GM19099 (cell line): Measurements from ENCODE around the gene CTPS1.

Experiments
- POLR2A ChIP-seq: IDR thresholded peaks from 3 replicates; pipeline ENCODE4 v1.6.1; 2011; ENCODE audit warnings: low read depth; ENCODE audit not compliant: insufficient read length; ENCODE audit errors: extremely low read depth

CTPS1 gene

GRCh38 chr1:40983286-40983685, 3.8 kb downstream of the CTPS1 start:
- no peak for TF ChIP-seq POLR2A

- TF ChIP-seq POLR2A: no peak
These were observed 4.6 kb downstream of the CTPS1 start for GRCh38 chr1:40984066-40984465.

GRCh38 chr1:40984531-40984930, 5.0 kb downstream of the CTPS1 start:
- no peak for TF ChIP-seq POLR2A

DNA sequence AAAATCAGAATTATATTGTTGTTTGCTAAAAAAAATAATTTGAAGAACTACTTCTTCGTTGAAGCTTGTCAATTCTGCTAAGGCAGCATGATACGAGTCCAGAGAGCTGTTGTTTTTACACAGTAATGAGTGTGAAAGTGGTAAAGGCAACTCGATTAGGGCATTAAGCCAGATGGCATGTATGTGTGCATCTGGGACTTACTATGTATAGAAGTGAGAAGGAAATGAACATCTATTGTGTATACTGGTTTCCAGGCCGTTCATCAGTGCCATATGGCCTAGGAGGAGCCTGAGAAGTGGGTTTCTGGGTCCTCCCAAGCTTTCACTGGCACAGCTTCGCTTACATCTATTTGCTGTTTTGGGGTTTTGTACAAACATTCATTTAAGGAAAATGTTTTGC, 5.7 kb downstream of the CTPS1 start:
- TF ChIP-seq POLR2A: no peak

DNA sequence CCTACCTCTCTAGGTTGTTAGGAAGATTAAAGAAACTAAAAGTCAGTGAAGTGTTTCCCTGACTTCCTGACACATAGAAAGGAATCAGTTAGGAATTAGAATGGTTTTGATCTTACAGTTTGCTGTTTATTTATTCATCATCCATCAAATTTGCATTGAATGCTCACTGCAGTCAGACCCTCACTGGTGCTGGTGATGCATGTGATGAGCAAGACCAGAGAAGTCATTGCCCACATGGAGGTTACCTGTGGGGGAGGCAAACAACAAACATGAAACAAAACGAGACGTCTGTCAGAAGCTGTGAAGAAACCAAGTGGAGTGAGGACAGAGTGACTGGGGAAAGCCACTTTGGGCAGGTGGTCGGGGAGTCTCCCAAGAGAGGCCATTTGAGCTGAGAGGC, 6.4 kb downstream of the CTPS1 start:
- TF ChIP-seq POLR2A: no peak

DNA sequence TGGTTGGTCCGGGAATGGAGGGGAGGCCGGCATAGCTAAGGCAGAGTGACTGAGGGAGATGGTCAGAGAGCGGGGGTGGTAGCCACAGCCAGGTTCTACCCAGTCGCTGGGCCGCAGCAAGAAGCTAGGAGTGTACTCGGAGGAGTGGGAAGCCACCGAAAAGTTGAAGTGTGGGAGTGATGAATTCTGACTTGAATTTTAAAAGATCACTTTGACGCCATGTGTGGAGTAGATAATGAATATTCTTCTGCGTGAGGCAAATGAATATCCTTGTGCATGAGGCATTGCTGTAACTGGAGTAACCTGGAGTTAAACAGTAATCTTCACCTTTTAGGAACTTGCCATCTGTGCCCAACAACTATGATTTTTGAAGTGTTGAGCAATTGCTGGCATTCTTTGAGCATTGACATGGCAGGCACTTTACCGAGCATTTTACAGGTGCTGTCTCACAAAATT, 6.9 kb downstream of the CTPS1 start:
- no peak for TF ChIP-seq POLR2A

- no peak for TF ChIP-seq POLR2A
These were observed 7.5 kb downstream of the CTPS1 start for GRCh38 chr1:40986956-40987355.

GRCh38 chr1:40987439-40988276, 8.2 kb downstream of the CTPS1 start:
- TF ChIP-seq POLR2A: no peak

- TF ChIP-seq POLR2A: no peak
These were observed 8.8 kb downstream of the CTPS1 start for GRCh38 chr1:40988280-40988679.

DNA sequence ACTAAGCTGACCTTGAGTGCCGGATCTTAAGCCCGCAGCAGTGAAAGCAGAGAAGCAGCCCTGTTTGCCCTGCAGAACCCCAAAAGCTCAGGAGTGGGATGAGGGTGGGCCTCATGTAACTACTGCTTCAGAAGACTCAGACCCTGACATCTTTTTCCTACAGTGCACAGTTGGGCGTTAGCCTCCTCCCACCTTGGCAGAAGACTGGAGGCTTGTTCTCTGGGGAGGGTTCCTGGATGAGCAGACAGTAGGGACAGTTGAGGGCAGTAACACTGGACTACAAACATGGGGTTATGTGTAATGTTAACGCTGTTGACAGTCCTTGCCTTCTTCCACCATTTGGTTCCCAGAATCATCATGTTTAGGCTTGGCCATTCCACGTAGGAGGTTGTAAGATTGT, 9.6 kb downstream of the CTPS1 start:
- no peak for TF ChIP-seq POLR2A

GRCh38 chr1:40997096-40997495, 17.6 kb downstream of the CTPS1 start:
- no peak for TF ChIP-seq POLR2A

- TF ChIP-seq POLR2A: no peak
These were observed 19.2 kb downstream of the CTPS1 start for GRCh38 chr1:40998668-40999067.

- no peak for TF ChIP-seq POLR2A
These were observed 23.7 kb downstream of the CTPS1 start for GRCh38 chr1:41003127-41003639.

DNA sequence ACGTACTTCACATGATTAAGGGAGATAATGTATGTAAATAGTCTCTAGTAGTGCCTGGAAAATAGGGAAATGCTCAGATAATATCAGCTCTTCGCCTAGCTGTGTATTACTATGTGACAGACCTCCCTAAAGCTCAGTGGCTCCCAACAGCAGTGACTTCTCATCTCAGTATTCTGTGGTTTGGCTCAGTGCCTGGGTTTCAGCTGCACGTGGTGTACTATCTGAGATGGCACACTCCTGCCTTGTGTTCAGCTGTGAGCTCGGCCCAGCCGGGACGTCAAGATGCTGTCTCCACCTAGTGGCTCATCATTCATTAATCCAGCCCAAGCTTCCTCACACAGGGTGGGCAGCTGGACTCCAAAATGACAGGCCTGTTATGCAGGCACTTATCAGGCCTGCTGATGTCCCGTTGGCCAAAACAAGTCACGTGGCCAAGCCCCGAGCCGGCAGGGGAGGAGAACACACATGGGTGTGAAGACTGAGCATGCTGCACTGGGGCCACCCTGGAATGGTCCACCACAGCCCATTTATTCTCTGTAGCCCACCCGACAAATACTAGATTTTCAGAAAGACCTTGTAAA, 24.2 kb downstream of the CTPS1 start:
- TF ChIP-seq POLR2A: no peak

DNA sequence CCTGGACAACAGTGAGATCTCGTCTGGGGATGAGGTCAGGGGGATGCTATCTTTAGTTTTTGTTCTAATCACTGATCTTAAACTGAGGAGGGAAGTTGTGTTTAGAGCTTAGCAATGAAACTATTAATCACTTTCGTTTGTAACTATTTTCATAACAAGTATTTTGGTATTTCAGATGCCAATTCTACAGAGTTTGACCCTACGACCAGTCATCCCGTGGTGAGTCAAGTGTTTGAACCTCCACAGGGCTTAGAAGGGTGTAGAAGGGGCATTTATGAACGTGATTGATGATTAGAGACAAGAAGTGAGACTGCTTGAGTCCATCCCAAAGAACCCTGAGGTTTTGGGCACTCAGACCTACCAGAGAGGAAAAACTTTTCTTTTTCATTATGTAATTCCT, 26.4 kb downstream of the CTPS1 start:
- TF ChIP-seq POLR2A: no peak
